ENCODE results near the gene TSFM. TPM values are rescaled to one million over a fixed set of nuclear protein-coding genes. Genes with fewer than 3 reads are reported as not detected.
"Not testable (repeated sequence)": the region's sequence is repeated elsewhere in the genome, so short reads cannot be mapped to it uniquely, and the experiment has no call there.

TSFM gene
- total and polyA plus RNA-seq, 11 donors, result 37.6 to 80.8 (median 45.4) TPM

DNA sequence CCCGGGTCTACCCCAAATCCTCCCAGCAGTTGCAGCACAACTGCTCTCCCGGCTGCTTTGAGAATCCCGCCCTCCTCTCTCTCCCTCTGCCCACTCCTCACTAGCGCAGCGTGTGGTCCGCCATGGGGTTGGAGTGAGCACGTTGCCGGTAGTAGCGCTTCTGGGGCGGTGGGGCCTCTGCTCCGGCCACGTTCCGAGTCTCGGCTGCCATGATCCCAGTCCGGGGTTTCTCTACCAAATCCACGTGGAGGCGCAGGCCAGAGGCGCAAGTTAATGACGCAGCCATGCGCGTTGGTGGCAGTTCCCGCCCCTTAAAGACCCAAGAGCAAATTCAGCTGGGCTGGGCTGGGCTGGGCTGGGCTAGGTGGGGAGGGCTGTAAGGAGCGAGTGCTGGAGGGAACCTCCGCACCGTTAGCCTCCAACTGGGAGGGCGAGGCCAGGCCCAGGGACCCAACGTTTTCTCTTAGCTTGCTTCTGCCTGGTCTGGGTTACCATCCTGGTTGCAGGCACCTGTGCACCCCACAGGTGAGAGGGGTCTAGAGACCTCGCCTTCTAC lies 10.6 kb upstream of the TSFM start, which contains the start of gene METTL1:
Gene METTL1, minus strand, starts transcription at position 233 of the 556 bp plus-strand sequence. Its CDS starts 22 bp downstream, at position 211.
- TF ChIP-seq, protein P1, sequence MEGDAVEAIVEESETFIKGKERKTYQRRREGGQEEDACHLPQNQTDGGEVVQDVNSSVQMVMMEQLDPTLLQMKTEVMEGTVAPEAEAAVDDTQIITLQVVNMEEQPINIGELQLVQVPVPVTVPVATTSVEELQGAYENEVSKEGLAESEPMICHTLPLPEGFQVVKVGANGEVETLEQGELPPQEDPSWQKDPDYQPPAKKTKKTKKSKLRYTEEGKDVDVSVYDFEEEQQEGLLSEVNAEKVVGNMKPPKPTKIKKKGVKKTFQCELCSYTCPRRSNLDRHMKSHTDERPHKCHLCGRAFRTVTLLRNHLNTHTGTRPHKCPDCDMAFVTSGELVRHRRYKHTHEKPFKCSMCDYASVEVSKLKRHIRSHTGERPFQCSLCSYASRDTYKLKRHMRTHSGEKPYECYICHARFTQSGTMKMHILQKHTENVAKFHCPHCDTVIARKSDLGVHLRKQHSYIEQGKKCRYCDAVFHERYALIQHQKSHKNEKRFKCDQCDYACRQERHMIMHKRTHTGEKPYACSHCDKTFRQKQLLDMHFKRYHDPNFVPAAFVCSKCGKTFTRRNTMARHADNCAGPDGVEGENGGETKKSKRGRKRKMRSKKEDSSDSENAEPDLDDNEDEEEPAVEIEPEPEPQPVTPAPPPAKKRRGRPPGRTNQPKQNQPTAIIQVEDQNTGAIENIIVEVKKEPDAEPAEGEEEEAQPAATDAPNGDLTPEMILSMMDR (IDR thresholded peaks at IDR 0.05), result no peak
- peak in 1 of 2 donors; percentile 49 for TF ChIP-seq POLR2A (IDR thresholded peaks at IDR 0.05)
- 0% methylated on average over 27 to 28 of the region's 28 CpGs for WGBS, 4 donors
- no peaks in the 10 kb centered on the region for H3K9me3 ChIP-seq
- H3K4me1 ChIP-seq, result peaks cover 0 to 30% (median 16%) of the 10 kb centered on the region in 12 donors
- intact Hi-C loops (cut with DNase I), result loop anchor here in 1 of 10 donors (1.0 kb wide), 1 partner anchor 20 kb away; the partner anchor contains the start of gene CDK4
- peak within 1 kb of the TSS; percentile 41 to 95 (median 90) for H3K27ac ChIP-seq
- peaks cover 0 to 6% (median 0%) of the 10 kb centered on the region in 9 donors for H3K27me3 ChIP-seq
- H3K4me3 ChIP-seq, result peak within 1 kb of the TSS; percentile 59 to 94 (median 74)
- ATAC-seq, result peak; percentile 94 to 98 (median 95)
- DNase-seq, result peak; percentile 93 to 96 (median 95)
- peaks cover 0 to 36% (median 11%) of the 10 kb centered on the region in 9 donors for H3K36me3 ChIP-seq

DNA sequence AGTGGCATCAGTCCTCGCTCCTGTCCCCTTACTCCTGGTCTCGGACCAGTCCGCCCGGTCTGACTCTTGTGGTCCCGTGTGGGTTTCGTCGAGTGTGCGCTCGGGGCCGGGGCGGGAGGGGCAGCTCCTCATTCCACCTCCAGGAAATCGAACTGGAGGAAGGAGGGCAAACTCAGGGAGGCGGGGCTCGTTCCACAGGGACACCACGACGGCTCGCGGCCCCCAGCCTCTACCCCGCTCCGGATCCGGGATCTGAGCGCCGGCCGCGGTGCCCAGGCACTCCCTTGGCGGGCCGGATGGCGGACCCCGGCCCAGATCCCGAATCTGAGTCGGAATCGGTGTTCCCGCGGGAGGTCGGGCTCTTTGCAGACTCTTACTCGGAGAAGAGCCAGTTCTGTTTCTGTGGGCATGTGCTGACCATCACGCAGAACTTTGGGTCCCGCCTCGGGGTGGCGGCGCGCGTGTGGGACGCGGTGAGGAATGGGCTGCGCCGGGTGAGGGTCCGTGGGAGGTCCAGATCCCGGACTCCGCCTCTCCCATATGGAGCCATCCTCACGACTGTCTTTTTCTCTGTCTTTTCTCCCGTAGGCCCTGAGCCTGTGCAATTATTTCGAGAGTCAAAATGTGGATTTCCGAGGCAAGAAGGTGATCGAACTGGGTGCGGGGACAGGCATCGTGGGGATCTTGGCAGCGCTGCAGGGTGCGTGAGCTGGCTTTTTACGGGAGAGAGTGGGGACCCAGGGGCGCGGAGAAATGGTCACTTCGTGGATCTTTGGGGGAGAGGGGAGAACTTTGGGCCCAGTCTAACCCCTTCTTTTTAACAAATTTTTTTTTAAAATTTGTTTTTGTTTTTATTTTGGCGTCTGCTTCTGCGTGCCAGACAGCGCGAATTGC lies 9.9 kb upstream of the TSFM start, which contains the start of gene EEF1AKMT3:
Gene EEF1AKMT3, plus strand, starts transcription at position 186 of the 894 bp plus-strand sequence. Its CDS starts 111 bp downstream, at position 297.
- no peak for TF ChIP-seq POLR2A (IDR thresholded peaks at IDR 0.05)
- TF ChIP-seq, protein P1 (IDR thresholded peaks at IDR 0.05), result no peak
- DNase-seq (peak; percentile 74 to 83 (median 75)), ATAC-seq (peak; percentile 52 to 69 (median 68))
- WGBS, 4 donors, result 2 to 6% (median 3%) methylated on average over 46 to 67 of the region's 67 CpGs
- peak within 1 kb of the TSS; percentile 41 to 95 (median 90) for H3K27ac ChIP-seq
- intact Hi-C loops (cut with DNase I), result loop anchor here in 1 of 10 donors (1.0 kb wide), 1 partner anchor 20 kb away; the partner anchor contains the start of gene CDK4
- no peaks in the 10 kb centered on the region for H3K9me3 ChIP-seq
- peaks cover 0 to under 1% (median 0%) of the 10 kb centered on the region in 9 donors for H3K27me3 ChIP-seq
- peak within 1 kb of the TSS; percentile 59 to 94 (median 74) for H3K4me3 ChIP-seq
- H3K36me3 ChIP-seq, result peaks cover 0 to 36% (median 11%) of the 10 kb centered on the region in 9 donors
- H3K4me1 ChIP-seq, result peaks cover 0 to 27% (median 15%) of the 10 kb centered on the region in 12 donors

DNA sequence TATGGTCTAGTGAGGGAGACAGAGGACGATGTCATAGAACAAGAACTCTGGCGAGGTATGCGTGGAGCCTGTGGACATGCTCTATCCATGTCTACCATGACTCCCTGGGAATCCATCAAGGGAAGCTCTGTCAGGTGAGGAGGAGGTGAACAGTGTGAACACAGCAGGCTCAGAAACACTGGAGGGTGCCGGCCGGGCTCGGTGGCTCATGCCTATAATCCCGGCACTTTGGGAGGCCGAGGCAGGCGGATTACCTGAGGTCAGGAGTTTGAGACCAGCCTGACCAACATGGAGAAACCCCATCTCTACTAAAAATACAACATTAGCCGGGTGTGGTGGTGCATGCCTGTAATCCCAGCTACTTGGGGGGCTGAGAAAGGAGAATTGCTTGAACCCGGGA lies 8.0 kb upstream of the TSFM start:
- Histone ChIP-seq H3K4me1 (peaks cover 0 to 27% (median 15%) of the 10 kb centered on the region in 12 donors), H3K36me3 (peaks cover 0 to 24% (median 9%) of the 10 kb centered on the region in 9 donors)
- H3K27ac ChIP-seq; DNase-seq; ATAC-seq; H3K4me3 ChIP-seq; intact Hi-C loops (cut with DNase I); H3K9me3 ChIP-seq; H3K27me3 ChIP-seq: not testable (repeated sequence)
- WGBS, 4 donors, result 91 to 96% (median 92%) methylated on average over 11 of the region's 11 CpGs

DNA sequence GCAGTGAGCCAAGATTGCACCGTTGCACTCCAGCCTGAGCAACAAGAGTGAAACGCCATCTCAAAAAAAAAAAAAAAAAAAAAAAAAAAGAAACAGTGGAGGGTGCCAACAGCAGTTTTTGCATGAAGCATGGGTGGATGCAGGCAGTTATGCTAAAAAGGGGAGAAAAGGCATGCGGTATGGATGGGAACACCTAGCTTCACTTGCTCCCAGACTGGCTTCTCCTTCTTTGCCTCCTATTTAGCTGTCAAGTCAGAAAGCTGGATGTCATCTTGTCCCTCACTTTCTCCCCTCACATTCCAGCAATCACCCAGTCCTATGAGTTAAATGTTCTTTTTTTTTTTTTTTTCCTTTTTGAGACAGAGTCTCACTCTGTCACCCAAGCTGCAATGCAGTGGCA lies 7.5 kb upstream of the TSFM start:
- intact Hi-C loops (cut with DNase I), result no loop called here

More for the DNA sequence above, 7.5 kb upstream of the TSFM start:
- WGBS, 4 donors, result 86 to 95% (median 89%) methylated on average over 3 of the region's 3 CpGs
- H3K4me3 ChIP-seq, result no peak overlapping the region
- TF ChIP-seq, protein P1 (IDR thresholded peaks at IDR 0.05), result no peak
- TF ChIP-seq POLR2A (IDR thresholded peaks at IDR 0.05), result no peak
- H3K27ac ChIP-seq, result no peak overlapping the region
- H3K36me3 ChIP-seq, result peaks cover 0 to 21% (median 6%) of the 10 kb centered on the region in 9 donors
- DNase-seq (no peak), ATAC-seq (no peak)
- H3K4me1 ChIP-seq, result peaks cover 0 to 27% (median 15%) of the 10 kb centered on the region in 12 donors
- H3K9me3 ChIP-seq, result no peaks in the 10 kb centered on the region
- H3K27me3 ChIP-seq, result no peaks in the 10 kb centered on the region
